NCI-H2196 (cell line): ENCODE results near the gene NFATC1.
"Not testable (repeated sequence)": the region's sequence is repeated elsewhere in the genome, so short reads cannot be mapped to it uniquely, and the experiment has no call there.

Source experiments
- DNase-seq: peaks from one replicate; lab custom pipeline; 2025; ENCODE audit not compliant: unreplicated experiment; lab: John Stamatoyannopoulos, UW

NFATC1 gene

GRCh38 chr18:79503406-79503805 lies 107.7 kb downstream of the NFATC1 start:
- DNase-seq = no peak

- no peak for DNase-seq
Observed at GRCh38 chr18:79504034-79504433, 108.3 kb downstream of the NFATC1 start.

- not testable (repeated sequence) for DNase-seq
Observed at GRCh38 chr18:79504495-79504894, 108.8 kb downstream of the NFATC1 start.

GRCh38 chr18:79505465-79505864 lies 109.7 kb downstream of the NFATC1 start:
- not testable (repeated sequence) for DNase-seq

DNA sequence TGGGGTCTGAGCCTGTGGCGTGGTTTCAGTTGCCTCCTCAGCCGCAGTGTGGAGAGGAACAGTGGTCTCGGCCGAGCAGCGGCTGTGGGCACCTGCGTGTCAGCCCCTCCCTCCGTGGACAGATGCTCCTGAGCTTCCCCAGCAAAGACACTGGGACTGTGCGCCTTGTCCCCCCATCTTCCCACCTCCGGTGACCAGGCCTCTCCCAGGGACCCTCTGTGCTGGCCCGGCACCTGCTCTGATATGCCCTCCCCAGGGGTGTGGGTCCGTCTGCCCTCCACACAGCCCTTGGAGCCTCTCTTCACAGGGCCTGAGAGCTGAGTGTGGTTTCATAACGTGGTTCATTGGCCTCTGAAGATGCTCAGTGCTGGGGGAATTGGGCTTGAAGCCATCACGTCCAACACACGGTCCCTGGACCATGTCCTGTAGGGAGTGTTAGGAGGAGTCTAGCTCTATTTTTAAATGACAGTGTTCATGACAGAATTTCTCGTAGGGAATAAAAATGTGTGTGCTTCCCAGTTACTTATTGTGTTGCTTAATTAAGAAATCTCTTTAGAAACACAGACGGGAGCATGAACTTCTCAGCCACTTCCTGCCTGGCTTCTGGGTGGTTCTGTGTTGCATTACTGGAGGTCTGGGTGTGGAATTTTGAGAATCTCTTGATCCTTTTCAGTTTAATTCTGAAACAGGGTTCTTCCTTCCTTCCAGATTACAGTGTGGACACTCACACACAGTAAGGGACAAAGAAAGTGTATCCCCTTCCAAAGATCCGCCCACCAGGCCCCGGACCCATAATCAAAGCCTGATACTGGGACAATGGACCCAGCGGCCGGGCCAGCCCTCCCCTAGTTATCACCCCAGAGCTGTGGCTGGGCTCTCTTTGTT lies 110.7 kb downstream of the NFATC1 start:
- no peak for DNase-seq

GRCh38 chr18:79507076-79507545 lies 111.4 kb downstream of the NFATC1 start:
- no peak for DNase-seq

GRCh38 chr18:79507546-79508480 lies 112.1 kb downstream of the NFATC1 start:
- no peak for DNase-seq

- no peak for DNase-seq
Observed at GRCh38 chr18:79508565-79509535, 113.1 kb downstream of the NFATC1 start.

- no peak for DNase-seq
Observed at GRCh38 chr18:79509536-79509930, 113.8 kb downstream of the NFATC1 start.

DNA sequence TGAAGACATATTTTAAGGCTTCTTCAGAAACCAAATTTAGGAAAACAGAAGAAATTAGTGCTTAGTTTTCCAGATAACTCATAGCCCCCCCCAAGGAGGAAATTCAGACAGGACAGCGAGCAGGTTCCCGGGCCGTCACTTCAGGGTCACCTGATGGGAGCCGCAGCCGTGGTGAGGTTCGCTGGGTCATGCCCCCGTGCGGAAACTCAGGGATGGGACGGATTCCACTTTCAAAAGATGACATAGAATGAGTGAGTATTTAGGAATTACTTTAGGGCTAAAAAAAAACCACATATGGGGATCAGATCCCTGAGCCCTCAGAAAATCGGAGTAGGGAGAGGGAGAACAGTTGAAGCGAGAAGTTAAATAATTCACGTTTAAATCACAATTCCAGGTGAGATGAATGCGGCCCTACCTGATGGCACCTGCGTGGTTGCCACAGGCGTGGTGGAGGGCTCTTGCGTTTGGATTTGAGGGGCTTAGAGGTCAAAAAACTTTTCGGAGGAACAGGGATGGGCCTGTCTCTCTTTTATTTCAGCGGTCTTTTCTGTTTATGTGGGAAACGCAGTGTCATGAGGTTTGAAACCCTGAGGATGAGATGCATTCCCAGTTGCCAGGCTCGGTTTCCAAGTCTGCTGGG lies 114.4 kb downstream of the NFATC1 start:
- DNase-seq = no peak

- DNase-seq = no peak
Observed at GRCh38 chr18:79510731-79511241, 115.1 kb downstream of the NFATC1 start.

- DNase-seq = no peak
Observed at GRCh38 chr18:79511271-79511670, 115.5 kb downstream of the NFATC1 start.

DNA sequence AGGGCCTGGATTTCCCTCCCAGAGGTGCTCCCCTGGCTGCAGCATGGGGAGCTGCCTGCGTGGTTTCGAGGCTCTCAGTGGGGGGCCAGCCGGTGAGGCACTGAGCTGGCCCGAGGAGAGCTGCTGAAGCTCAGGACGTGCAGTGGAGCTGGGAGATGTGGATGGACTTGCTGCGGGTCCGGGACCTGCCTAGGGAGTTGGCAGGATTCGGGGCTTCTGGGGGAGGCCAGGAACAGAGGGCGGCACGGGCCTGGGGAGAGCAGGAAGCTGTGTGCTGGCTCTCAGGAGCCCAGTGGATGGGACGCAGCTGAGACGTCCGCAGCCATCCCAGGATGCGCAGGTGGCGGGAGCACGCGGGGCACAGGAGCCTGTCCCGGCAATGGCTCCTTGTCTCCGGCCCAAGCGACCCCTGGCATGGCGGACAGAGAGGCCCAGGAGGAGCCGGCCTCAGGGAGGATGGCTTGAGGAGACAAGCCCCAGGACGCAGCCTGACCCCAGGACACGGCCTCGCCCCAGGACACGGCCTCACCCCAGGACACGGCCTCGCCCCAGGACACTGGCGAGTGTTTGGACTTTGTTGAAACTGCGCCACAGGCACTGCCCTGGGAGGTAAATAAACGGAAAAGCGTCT lies 116.1 kb downstream of the NFATC1 start:
- no peak for DNase-seq

DNA sequence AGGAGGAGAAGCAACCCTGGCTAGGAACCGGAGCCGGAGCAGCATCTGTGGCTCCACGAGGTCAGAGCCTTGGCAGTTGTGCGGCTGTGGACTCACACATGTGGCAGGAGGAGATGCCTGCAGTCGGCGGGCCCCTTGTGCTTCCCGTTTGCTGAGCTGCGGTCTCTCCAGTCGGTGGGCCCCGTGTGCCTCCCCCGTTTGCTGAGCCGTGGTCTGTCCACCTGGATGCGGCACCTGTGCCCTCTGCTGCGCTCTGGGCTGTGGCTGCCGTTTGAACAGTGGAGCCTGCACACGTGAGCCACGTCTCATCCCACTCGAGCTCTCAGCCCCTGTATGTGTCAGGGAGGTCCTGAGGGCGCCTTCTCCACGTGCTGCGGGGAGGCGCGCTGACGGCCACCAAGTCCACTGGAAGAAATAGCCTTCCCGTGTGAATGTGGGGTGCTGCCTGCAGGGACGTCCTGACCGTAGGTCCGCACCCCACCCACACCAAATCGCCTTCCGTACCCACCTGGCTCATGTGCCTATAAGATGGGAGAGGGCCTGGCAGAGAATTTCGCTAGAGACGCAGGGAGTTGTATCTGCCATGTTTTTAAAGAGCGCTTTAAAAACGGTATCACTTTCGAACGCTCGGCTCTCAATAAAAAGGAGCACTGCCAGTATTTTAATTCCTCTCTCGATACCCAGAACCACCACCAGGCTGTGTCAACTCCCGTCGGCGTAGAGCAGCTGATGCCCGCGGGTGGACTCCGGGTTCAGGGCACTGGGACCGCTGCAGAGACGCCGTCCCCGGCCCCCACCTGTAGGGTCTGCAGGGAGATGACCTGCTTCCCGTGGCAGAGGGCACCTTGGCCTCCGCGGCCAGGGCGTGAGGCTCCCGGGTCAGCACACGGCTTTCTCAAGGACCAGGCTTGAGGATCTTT lies 117.0 kb downstream of the NFATC1 start:
- no peak for DNase-seq

DNA sequence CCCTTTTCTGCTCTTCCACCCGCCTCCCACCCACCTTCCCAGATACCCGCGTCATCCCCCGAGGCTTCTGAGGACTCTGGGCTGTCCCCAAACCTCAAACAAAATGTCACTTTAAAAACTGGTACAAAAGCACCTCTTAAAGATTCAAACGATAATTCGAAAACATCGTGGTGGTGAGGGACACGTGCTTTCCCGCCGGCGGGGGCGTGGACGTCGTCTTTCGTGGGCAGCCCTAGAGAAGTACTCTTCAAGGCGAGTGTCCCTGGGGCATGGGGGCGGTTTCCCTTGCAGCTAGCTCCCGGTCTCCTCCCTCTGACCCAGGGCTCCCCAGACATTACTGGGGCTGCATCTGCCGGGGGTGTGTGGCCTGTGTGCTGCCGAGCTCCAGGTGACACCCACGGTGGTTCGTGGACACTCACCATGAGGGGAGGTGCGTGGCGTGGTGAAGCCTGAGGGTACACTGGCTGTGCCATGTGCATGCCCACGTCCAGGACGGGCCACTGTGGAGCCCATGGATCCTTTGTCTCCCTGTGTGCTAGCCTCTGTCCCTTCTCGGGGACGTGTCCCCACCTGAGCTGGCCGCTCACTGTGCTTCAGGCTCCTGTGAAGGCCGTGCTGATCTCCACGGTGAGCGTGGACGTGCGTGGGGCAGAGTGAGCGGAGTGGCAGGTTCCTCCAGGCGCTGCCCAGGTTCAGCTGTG lies 117.8 kb downstream of the NFATC1 start:
- DNase-seq = no peak

GRCh38 chr18:79515331-79515730 lies 119.6 kb downstream of the NFATC1 start:
- no peak for DNase-seq

DNA sequence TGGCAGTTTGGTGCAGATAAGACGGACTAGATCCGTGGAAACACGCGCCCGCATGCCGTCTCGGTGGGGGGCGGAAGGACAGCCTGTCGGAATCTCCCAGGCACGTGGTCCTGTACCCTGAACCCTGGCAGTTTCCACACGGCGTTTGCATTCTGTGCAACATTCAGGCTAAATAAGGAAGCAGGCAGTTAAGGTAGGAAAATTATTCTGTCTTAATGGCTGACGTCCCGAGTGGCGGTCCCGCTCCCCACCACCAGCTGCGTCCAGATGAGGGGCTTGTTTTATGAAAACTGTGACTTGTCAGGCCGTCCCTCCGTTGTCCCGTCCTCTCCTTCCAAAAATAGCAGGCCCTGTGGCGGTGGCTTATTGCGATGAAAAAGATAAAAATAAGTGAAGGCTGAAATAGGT lies 120.2 kb downstream of the NFATC1 start:
- no peak for DNase-seq
